Esophagus muscularis mucosa (tissue), 4 donors: Measurements from ENCODE around the gene MACROH2A1. TPM values are rescaled to one million over a fixed set of nuclear protein-coding genes. Genes with fewer than 3 reads are reported as not detected.
A peak's percentile ranks its signal among the peaks of the same experiment; 100 is the strongest.

Source experiments
- DNase-seq: peaks from one replicate; pipeline ENCODE4 v3.0.0-alpha.2; 2017; ENCODE audit errors: extremely low spot score
- H3K27ac ChIP-seq, 4 donors: fragments of 200-600 bp; sonication (generic); replicated peaks in 1 of 4; 1 replicate in 3 of 4; 2 replicates in 1 of 4; pipeline ENCODE4 v1.5.1; 2016 to 2019; ENCODE audit warnings: mild to moderate bottlenecking in 1 of 4
- H3K27me3 ChIP-seq, 4 donors: fragments of 200-600 bp; sonication (generic); one replicate each; pipeline versions ENCODE4 v1.5.1 to v1.6.0; 2016 to 2019
- H3K36me3 ChIP-seq, 4 donors: fragments of 200-600 bp; sonication (generic); one replicate each; pipeline ENCODE4 v1.5.1; 2016 to 2019
- H3K4me1 ChIP-seq, 4 donors: fragments of 200-600 bp; sonication (generic); one replicate each; pipeline ENCODE4 v1.5.1; 2016 to 2019
- H3K4me3 ChIP-seq, 4 donors: fragments of 200-600 bp; sonication (generic); 1 replicate in 2 of 4; 2 replicates in 2 of 4; pipeline ENCODE4 v1.5.1; 2016 to 2019; ENCODE audit warnings: mild to moderate bottlenecking in 4 of 4, moderate library complexity in 1 of 4
- H3K9me3 ChIP-seq, 4 donors: fragments of 200-600 bp; sonication (generic); 1 replicate in 3 of 4; 2 replicates in 1 of 4; pipeline ENCODE4 v1.5.1; 2016 to 2019
- EP300 ChIP-seq: sonication (generic); formaldehyde crosslinking; IDR thresholded peaks from one replicate; pipeline ENCODE4 v1.6.1; 2017; ENCODE audit warnings: antibody characterized with exemption
- POLR2A ChIP-seq: fragments of 450-650 bp; IDR thresholded peaks from one replicate; pipeline ENCODE4 v1.6.1; 2017; ENCODE audit warnings: antibody characterized with exemption, moderate library complexity, mild to moderate bottlenecking, low read depth
- POLR2AphosphoS5 ChIP-seq, 2 donors: sonication (generic); formaldehyde crosslinking; IDR thresholded peaks; one replicate each; pipeline ENCODE4 v1.6.1; 2017; ENCODE audit warnings: antibody characterized with exemption in 2 of 2
- WGBS: methylation state at CpG from one replicate; pipeline ENCODE4 v1.1.5; 2018; 5-methylcytosine and 5-hydroxymethylcytosine counted together
- intact Hi-C: fragments of 100-400 bp; cut with DNase I; formaldehyde crosslinking; loops from one replicate; pipeline ENCODE4 v1.15.1; 2023
- total RNA-seq, 4 donors: library from RNA; depleted of rRNA; stranded (reverse); fragments of >200 nt; gene quantifications; one replicate each; pipeline versions ENCODE4 v1.1.0 to v1.2.1, GENCODE V29; 2016
- TF ChIP-seq, protein P1 (sequence below), 3 experiments: fragments of 200-600 bp in 2 of 3; fragments of 450-650 bp in 1 of 3; sonication (generic) in 2 of 3; IDR thresholded peaks; one replicate each; pipeline ENCODE4 v1.5.1; 2017 to 2019; ENCODE audit warnings: antibody characterized with exemption in 3 of 3, mild to moderate bottlenecking in 2 of 3, moderate library complexity in 1 of 3

MACROH2A1 gene
- total RNA-seq, 4 donors from 2014 or later = 144 to 152 (median 149) TPM

DNA sequence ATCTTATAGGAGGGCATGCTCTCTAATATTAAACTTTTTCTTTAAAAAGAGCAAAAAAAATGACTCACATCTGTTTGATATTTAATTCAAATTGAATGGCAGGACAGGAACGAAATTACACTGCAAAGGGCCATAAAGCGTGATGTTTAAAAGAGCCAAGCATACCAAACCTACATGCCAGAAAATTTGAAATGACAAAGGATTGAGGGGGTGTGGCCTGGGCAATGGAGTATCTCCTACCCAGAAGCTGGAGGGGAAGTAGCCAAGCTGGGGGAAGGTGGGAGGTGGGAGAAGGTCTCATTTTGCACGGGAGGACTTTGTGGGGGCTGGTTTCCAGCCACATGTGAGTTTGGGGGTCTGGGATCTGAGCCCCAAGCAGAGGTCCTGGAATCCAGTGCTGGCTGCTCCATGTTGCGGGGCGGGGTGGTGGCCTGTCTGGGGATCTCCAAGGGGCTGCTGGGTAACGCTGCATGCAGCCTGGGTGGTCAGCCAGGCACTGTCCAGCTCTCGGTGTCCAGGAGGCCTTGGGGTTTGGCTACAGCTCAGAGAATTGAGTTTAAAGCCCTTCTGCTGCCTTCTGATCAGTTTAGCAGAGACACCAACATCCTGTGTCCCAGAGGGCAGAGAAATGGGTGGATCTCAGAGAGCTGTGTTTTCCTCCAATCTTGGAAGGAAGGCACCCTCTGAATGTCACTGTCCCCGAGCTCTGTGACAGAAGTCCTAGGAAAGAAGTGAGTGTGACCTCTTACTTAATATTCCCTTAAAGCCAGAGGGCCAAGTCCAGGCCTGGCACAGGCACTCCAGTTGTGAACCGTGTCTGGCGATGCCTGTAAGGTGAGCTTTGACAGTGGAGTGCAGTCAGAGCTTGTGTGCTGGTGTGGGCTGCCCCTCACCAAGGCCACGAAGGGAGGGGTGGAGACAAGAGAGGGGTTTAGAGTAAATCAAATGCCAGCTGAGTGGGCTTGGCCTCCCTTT lies 40.5 kb upstream of the MACROH2A1 start:
- intact Hi-C loops = no loop called here
- DNase-seq = peak; percentile 75
- peaks cover 19 to 25% (median 22%) of the 10 kb centered on the region in 4 donors for H3K4me1 ChIP-seq
- no peaks in the 10 kb centered on the region for H3K9me3 ChIP-seq
- no peaks in the 10 kb centered on the region for H3K36me3 ChIP-seq
- 85% methylated on average over 8 of the region's 11 CpGs for WGBS
- no peak overlapping the region for H3K4me3 ChIP-seq
- H3K27ac ChIP-seq = no peak overlapping the region
- TF ChIP-seq EP300 = no peak
- peaks cover 0 to 12% (median 0%) of the 10 kb centered on the region in 4 donors for H3K27me3 ChIP-seq

GRCh38 chr5:135438636-135439221 lies 39.7 kb upstream of the MACROH2A1 start:
- Histone ChIP-seq H3K4me1 (peaks cover 21 to 25% (median 22%) of the 10 kb centered on the region in 4 donors), H3K36me3 (no peaks in the 10 kb centered on the region), H3K27me3 (peaks cover 0 to 18% (median 0%) of the 10 kb centered on the region in 4 donors), H3K9me3 (no peaks in the 10 kb centered on the region), H3K27ac (peak overlapping the region in 1 of 4 donors; percentile 1), H3K4me3 (no peak overlapping the region)
- peak; percentile 60 for DNase-seq
- intact Hi-C loops = no loop called here
- TF ChIP-seq POLR2AphosphoS5 (IDR thresholded peaks at IDR 0.05) (no peak), EP300 (no peak), POLR2A (no peak)
- TF ChIP-seq, protein P1, sequence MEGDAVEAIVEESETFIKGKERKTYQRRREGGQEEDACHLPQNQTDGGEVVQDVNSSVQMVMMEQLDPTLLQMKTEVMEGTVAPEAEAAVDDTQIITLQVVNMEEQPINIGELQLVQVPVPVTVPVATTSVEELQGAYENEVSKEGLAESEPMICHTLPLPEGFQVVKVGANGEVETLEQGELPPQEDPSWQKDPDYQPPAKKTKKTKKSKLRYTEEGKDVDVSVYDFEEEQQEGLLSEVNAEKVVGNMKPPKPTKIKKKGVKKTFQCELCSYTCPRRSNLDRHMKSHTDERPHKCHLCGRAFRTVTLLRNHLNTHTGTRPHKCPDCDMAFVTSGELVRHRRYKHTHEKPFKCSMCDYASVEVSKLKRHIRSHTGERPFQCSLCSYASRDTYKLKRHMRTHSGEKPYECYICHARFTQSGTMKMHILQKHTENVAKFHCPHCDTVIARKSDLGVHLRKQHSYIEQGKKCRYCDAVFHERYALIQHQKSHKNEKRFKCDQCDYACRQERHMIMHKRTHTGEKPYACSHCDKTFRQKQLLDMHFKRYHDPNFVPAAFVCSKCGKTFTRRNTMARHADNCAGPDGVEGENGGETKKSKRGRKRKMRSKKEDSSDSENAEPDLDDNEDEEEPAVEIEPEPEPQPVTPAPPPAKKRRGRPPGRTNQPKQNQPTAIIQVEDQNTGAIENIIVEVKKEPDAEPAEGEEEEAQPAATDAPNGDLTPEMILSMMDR (IDR thresholded peaks at IDR 0.05) = no peak
- 84% methylated on average over 10 of the region's 10 CpGs for WGBS

GRCh38 chr5:135437796-135438560 lies 38.9 kb upstream of the MACROH2A1 start:
- peak in 1 of 2 donors; percentile 46 for TF ChIP-seq POLR2AphosphoS5 (IDR thresholded peaks at IDR 0.05)
- TF ChIP-seq EP300 = no peak
- intact Hi-C loops = no loop called here
- 48% methylated on average over 8 of the region's 13 CpGs for WGBS
- Histone ChIP-seq H3K4me1 (peaks cover 14 to 19% (median 17%) of the 10 kb centered on the region in 4 donors), H3K36me3 (no peaks in the 10 kb centered on the region), H3K27ac (peak overlapping the region in 3 of 4 donors; percentile 1 to 48 (median 25)), H3K4me3 (no peak overlapping the region), H3K9me3 (no peaks in the 10 kb centered on the region), H3K27me3 (peaks cover 0 to 18% (median 0%) of the 10 kb centered on the region in 4 donors)
- peak; percentile 91 for DNase-seq

DNA sequence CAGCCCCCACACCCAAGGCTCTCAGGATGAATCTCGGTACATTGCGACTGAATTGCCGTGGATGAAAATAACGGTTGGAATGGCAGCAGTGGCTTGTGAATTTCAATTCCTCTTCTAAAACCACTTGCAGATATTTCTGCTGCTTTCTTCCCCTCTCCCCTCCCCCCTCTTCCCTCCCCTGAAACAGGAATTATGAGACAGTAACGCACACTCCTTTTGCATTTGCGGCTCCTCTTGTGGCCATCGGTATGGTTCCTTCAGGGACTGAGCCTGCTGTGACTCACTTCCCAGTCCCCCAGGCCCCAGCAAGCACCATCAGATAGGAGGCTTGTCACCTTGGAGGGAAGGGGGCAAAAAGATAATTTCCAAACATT lies 38.4 kb upstream of the MACROH2A1 start:
- 77% methylated on average over 7 of the region's 7 CpGs for WGBS
- H3K27ac ChIP-seq = peak overlapping the region in 2 of 4 donors; percentile 25 to 48
- peaks cover 12 to 18% (median 16%) of the 10 kb centered on the region in 4 donors for H3K4me1 ChIP-seq
- intact Hi-C loops = no loop called here
- no peaks in the 10 kb centered on the region for H3K36me3 ChIP-seq
- H3K9me3 ChIP-seq = no peaks in the 10 kb centered on the region
- H3K4me3 ChIP-seq = no peak overlapping the region
- peak; percentile 90 for DNase-seq
- H3K27me3 ChIP-seq = peaks cover 0 to 18% (median 0%) of the 10 kb centered on the region in 4 donors
- TF ChIP-seq POLR2A (no peak), EP300 (no peak)
- TF ChIP-seq, protein P1 (IDR thresholded peaks at IDR 0.05) = no peak

DNA sequence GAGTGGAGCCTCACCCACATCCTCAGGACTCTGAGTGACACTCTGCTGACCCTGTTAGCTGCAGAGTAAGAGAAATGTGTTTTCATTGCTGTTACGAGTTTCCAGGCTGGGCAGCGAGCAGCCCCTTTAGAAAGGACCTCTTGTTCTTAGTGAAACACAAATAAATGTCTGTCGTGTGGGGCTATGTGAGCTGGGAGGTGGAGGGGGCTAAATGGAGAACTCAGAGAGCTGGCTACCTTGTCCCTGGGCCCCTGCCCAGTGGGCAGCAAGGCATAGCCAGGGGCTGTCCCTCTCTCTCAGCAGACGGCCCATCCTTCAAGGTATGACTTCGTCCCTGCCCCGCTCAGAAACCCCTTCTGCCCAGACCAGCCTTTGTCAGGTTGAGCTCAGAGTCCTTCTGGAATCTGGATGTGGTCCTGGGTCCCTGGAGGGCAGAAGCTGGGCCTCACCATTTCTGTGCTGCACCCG lies 38.0 kb upstream of the MACROH2A1 start:
- DNase-seq = peak; percentile 89
- Histone ChIP-seq H3K27me3 (peaks cover 0 to 18% (median 0%) of the 10 kb centered on the region in 4 donors), H3K4me1 (peaks cover 12 to 18% (median 16%) of the 10 kb centered on the region in 4 donors), H3K27ac (no peak overlapping the region), H3K36me3 (no peaks in the 10 kb centered on the region), H3K9me3 (no peaks in the 10 kb centered on the region), H3K4me3 (no peak overlapping the region)
- no peak for TF ChIP-seq EP300
- TF ChIP-seq, protein P1 (IDR thresholded peaks at IDR 0.05) = no peak
- no peak for TF ChIP-seq POLR2AphosphoS5 (IDR thresholded peaks at IDR 0.05)
- no peak for TF ChIP-seq POLR2A
- WGBS = 80% methylated on average over 7 of the region's 7 CpGs
- intact Hi-C loops = no loop called here
